ENCODE data around the gene NKAIN2. TPM values are rescaled to one million over a fixed set of nuclear protein-coding genes. Genes with fewer than 3 reads are reported as not detected.

The NKAIN2 gene
- total RNA-seq, 1 donor, result under 0.01 TPM

- no peak for DNase-seq (ENCODE audit: low read depth)
- TF ChIP-seq CTCF (IDR thresholded peaks at IDR 0.05; ENCODE audit: insufficient read depth, low read length), result no peak
- H3K4me3 ChIP-seq (ENCODE audit: low read depth, low read length), result no peak overlapping the region
Measured at GRCh38 chr6:123990376-123990775, 186.7 kb downstream of the NKAIN2 start.

GRCh38 chr6:123994168-123994567 is 190.5 kb downstream of the NKAIN2 start:
- no peak overlapping the region for H3K4me3 ChIP-seq (ENCODE audit: low read depth, low read length)
- DNase-seq (ENCODE audit: low read depth), result no peak
- no peak for TF ChIP-seq CTCF (IDR thresholded peaks at IDR 0.05; ENCODE audit: insufficient read depth, low read length)

- TF ChIP-seq CTCF (IDR thresholded peaks at IDR 0.05; ENCODE audit: insufficient read depth, low read length), result no peak
- H3K4me3 ChIP-seq (ENCODE audit: low read depth, low read length), result no peak overlapping the region
- no peak for DNase-seq (ENCODE audit: low read depth)
Measured at GRCh38 chr6:123994891-123995635, 191.4 kb downstream of the NKAIN2 start.

GRCh38 chr6:123997223-123997622 is 193.6 kb downstream of the NKAIN2 start:
- no peak for TF ChIP-seq CTCF (IDR thresholded peaks at IDR 0.05; ENCODE audit: insufficient read depth, low read length)
- no peak overlapping the region for H3K4me3 ChIP-seq (ENCODE audit: low read depth, low read length)
- DNase-seq (ENCODE audit: low read depth), result no peak

- no peak for TF ChIP-seq CTCF (IDR thresholded peaks at IDR 0.05; ENCODE audit: insufficient read depth, low read length)
- DNase-seq (ENCODE audit: low read depth), result no peak
- no peak overlapping the region for H3K4me3 ChIP-seq (ENCODE audit: low read depth, low read length)
Measured at GRCh38 chr6:124002377-124003081, 198.9 kb downstream of the NKAIN2 start.

- no peak overlapping the region for H3K4me3 ChIP-seq (ENCODE audit: low read depth, low read length)
- DNase-seq (ENCODE audit: low read depth), result no peak
- TF ChIP-seq CTCF (IDR thresholded peaks at IDR 0.05; ENCODE audit: insufficient read depth, low read length), result no peak
Measured at GRCh38 chr6:124007266-124007665, 203.6 kb downstream of the NKAIN2 start.

All from fibroblast of the aortic adventitia (primary cell).